HepG2 (cell line): Measurements from ENCODE around the gene KRTAP5-6. TPM values are rescaled to one million over a fixed set of nuclear protein-coding genes. Genes with fewer than 3 reads are reported as not detected.

ENCODE experiments used
- ATAC-seq: fragments of 200-7000 bp; cut with Tn5 transposase; 3 replicates; pipeline ENCODE4 v1.9.1; 2020; ENCODE audit warnings: mild to moderate bottlenecking, moderate library complexity
- BruUV-seq: library from RNA; stranded (reverse); fragments of 400-500 nt; replicated peaks from 2 replicates; lab custom pipeline; 2021; lab: Mats Ljungman, UMichigan
- CTCF ChIA-PET: fragments of 300-600 bp; formaldehyde crosslinking; extraction: SDS; loops from one replicate; lab custom pipeline; 2021; ENCODE audit warnings: low total read pairs, inconsistent platforms, low intra/inter-chr PET ratio; lab: Yijun Ruan, JAX
- POLR2A ChIA-PET: fragments of 350-600 bp; sonication (Branson Sonifier 250); formaldehyde crosslinking; loops from one replicate; lab custom pipeline; 2020; ENCODE audit warnings: antibody characterized with exemption, inconsistent platforms; lab: Yijun Ruan, JAX
- DNase-seq: peaks from one replicate; pipeline ENCODE4 v3.0.0-alpha.2; 2015; ENCODE audit warnings: low spot score
- FAIRE-seq: peaks from 3 replicates; lab custom pipeline; 2011; peaks lifted over from hg19 to GRCh38; lab: Jason Lieb, UNC
- H2AFZ ChIP-seq: one replicate; pipeline ENCODE4 v1.6.1; 2011; ENCODE audit warnings: low read length, inconsistent platforms
- H3K27ac ChIP-seq: fragments of 300-600 bp; 3 replicates; pipeline ENCODE4 v1.8.0; 2011; ENCODE audit warnings: mixed run types, mild to moderate bottlenecking, mixed read lengths, low read length, inconsistent platforms; ENCODE audit not compliant: insufficient read depth; ENCODE audit errors: extremely low read length
- H3K27me3 ChIP-seq, 2 experiments: fragments of 200-600 bp in 1 of 2; 2 replicates in 1 of 2; 3 replicates in 1 of 2; pipeline versions ENCODE4 v1.6.0 to v1.8.0; 2011; ENCODE audit warnings: low read length in 2 of 2, mild to moderate bottlenecking in 2 of 2, moderate library complexity in 2 of 2, inconsistent platforms in 1 of 2; ENCODE audit not compliant: insufficient read depth in 2 of 2, control insufficient read depth in 1 of 2
- H3K36me3 ChIP-seq, 2 experiments: fragments of 200-600 bp in 1 of 2; replicated peaks in 1 of 2; 2 replicates in 1 of 2; 3 replicates in 1 of 2; pipeline versions ENCODE4 v1.5.1 to v1.8.0; 2011; ENCODE audit warnings: low read length in 2 of 2, inconsistent platforms in 1 of 2; ENCODE audit not compliant: insufficient read depth in 2 of 2, control insufficient read depth in 1 of 2
- H3K4me1 ChIP-seq: 2 replicates; pipeline ENCODE4 v1.5.1; 2012; ENCODE audit warnings: low read length, inconsistent platforms; ENCODE audit not compliant: insufficient read depth
- H3K4me2 ChIP-seq: 2 replicates; pipeline ENCODE4 v1.6.0; 2011; ENCODE audit warnings: low read depth, low read length, inconsistent platforms
- H3K4me3 ChIP-seq, 3 experiments: fragments of 200-600 bp in 1 of 3; sonication (generic), shearing (Covaris generic) in 1 of 3; replicated peaks in 1 of 3; 2 replicates each; pipeline ENCODE4 v1.5.1; 2011 to 2016; ENCODE audit warnings: low read length in 3 of 3, inconsistent platforms in 2 of 3, low read depth in 2 of 3, mild to moderate bottlenecking in 2 of 3, control low read depth in 1 of 3, mixed read lengths in 1 of 3; ENCODE audit not compliant: insufficient read depth in 1 of 3
- H3K79me2 ChIP-seq: one replicate; pipeline ENCODE4 v1.6.1; 2011; ENCODE audit warnings: low read length, inconsistent platforms; ENCODE audit not compliant: insufficient read depth
- H3K9ac ChIP-seq: 2 replicates; pipeline ENCODE4 v1.6.0; 2011; ENCODE audit warnings: mild to moderate bottlenecking, low read depth, low read length, inconsistent platforms; ENCODE audit not compliant: insufficient read depth
- H3K9me3 ChIP-seq: 2 replicates; pipeline ENCODE4 v1.5.1; 2012; ENCODE audit warnings: mild to moderate bottlenecking, low read length
- H4K20me1 ChIP-seq: 2 replicates; pipeline ENCODE4 v1.6.0; 2011; ENCODE audit warnings: inconsistent platforms, mild to moderate bottlenecking, low read length, moderate library complexity; ENCODE audit not compliant: insufficient read depth
- DNMT1 ChIP-seq: sonication (generic); formaldehyde crosslinking; IDR thresholded peaks from 2 replicates; pipeline ENCODE4 v1.5.1; 2020; ENCODE audit warnings: mild to moderate bottlenecking, missing genetic modification reagents
- HNRNPL ChIP-seq: fragments of 200-400 bp; formaldehyde crosslinking; IDR thresholded peaks from 2 replicates; pipeline ENCODE4 v1.6.1; 2017; ENCODE audit warnings: mild to moderate bottlenecking, low read depth, low read length
- MAZ ChIP-seq, 2 experiments: sonication (generic) in 1 of 2; formaldehyde crosslinking in 1 of 2; IDR thresholded peaks; 2 replicates each; pipeline versions ENCODE4 v1.5.0 to v1.6.1; 2012 to 2020; ENCODE audit warnings: low read depth in 2 of 2, mild to moderate bottlenecking in 2 of 2, borderline replicate concordance in 1 of 2, improper control_type of control experiment in 1 of 2, low read length in 1 of 2, missing genetic modification reagents in 1 of 2, moderate library complexity in 1 of 2
- SP2 ChIP-seq: sonication (generic); formaldehyde crosslinking; IDR thresholded peaks from 2 replicates; pipeline ENCODE4 v1.5.1; 2020; ENCODE audit warnings: mild to moderate bottlenecking, missing genetic modification reagents
- ZBTB4 ChIP-seq: sonication (generic); formaldehyde crosslinking; IDR thresholded peaks from 2 replicates; pipeline ENCODE4 v1.4.0; 2020; ENCODE audit warnings: missing genetic modification reagents, mild to moderate bottlenecking, borderline replicate concordance
- ZFY ChIP-seq: sonication (generic); formaldehyde crosslinking; IDR thresholded peaks from 2 replicates; pipeline ENCODE4 v1.4.0; 2020; ENCODE audit warnings: missing genetic modification reagents
- ZNF333 ChIP-seq: sonication (generic); formaldehyde crosslinking; IDR thresholded peaks from 2 replicates; pipeline ENCODE4 v1.4.0; 2020; ENCODE audit warnings: mild to moderate bottlenecking, missing genetic modification reagents, borderline replicate concordance
- WGBS: methylation state at CpG from one replicate; pipeline ENCODE4 v1.1.6; 2017; ENCODE audit warnings: low lambda C conversion rate; 5-methylcytosine and 5-hydroxymethylcytosine counted together
- in situ Hi-C: cut with HindIII; loops from 2 replicates; pipeline ENCODE4 v1.10.0; 2017; ENCODE audit warnings: low pct_unique_long_range_greater_than_20kb; ENCODE audit not compliant: extremely low pct_ligation_motif_present
- intact Hi-C: fragments of 100-400 bp; cut with micrococcal nuclease; formaldehyde crosslinking; loops from one replicate; pipeline ENCODE4 v1.10.0; 2022; ENCODE audit not compliant: unreplicated experiment
- polyA plus RNA-seq, 8 experiments: library from polyadenylated mRNA; depleted of rRNA in 3 of 8; stranded (reverse) in 7 of 8; unstranded in 1 of 8; fragments of >200 nt; fragmentation: Illumina TruSeq in 4 of 8; extraction: Trizol in 4 of 8; gene quantifications; 2 replicates each; pipeline versions ENCODE4 v1.2.1 to v1.2.3, GENCODE V29; 2011 to 2016; ENCODE audit warnings: low read depth in 4 of 8, missing spikeins in 1 of 8, mixed read lengths in 1 of 8; ENCODE audit not compliant: insufficient read depth in 1 of 8
- total RNA-seq, 5 experiments: library from RNA; depleted of rRNA; stranded (reverse); fragments of >200 nt; fragmentation: Illumina TruSeq; extraction: Trizol; gene quantifications; 2 replicates each; pipeline ENCODE4 v1.2.3, GENCODE V29; 2016; ENCODE audit warnings: low read depth in 1 of 5

The KRTAP5-6 gene
- total and polyA plus RNA-seq, 2 of the 13 experiments (the other 11 are each of a cell fraction or from before 2014, with no cell fraction given): not detected

GRCh38 chr11:1655168-1656060 is 41.6 kb upstream of the KRTAP5-6 start (continued):
- TF ChIP-seq ZBTB4 (CRISPR knock-in tag): 0 out of 2 replicates have a peak, but pooled peaks have one; percentile 63
- peak; percentile 46; the same call in 1 of the 2 replicates for TF ChIP-seq ZNF333 (CRISPR knock-in tag)
- TF ChIP-seq HNRNPL: peak; percentile 94
- peak; percentile 69; the same call in 1 of the 2 replicates for TF ChIP-seq DNMT1 (CRISPR knock-in tag)
- TF ChIP-seq MAZ (IDR thresholded peaks at IDR 0.05; ENCODE audit: borderline replicate concordance, low read depth, low read length): no peak
- 0 out of 2 replicates have a peak, but pooled peaks have one; percentile 19 for TF ChIP-seq MAZ (CRISPR knock-in tag; IDR thresholded peaks at IDR 0.05; ENCODE audit: low read depth)

- no peaks in the 10 kb centered on the region for H3K36me3 ChIP-seq
- H3K9me3 ChIP-seq: no peaks in the 10 kb centered on the region
- no peaks in the 10 kb centered on the region for H3K79me2 ChIP-seq
- DNase-seq (no peak), ATAC-seq (no peak), FAIRE-seq (no peak)
- no peak overlapping the region for H3K4me2 ChIP-seq
- no peak overlapping the region for H2AFZ ChIP-seq
- H3K27ac ChIP-seq: peak overlapping the region; percentile 65
- H3K9ac ChIP-seq: no peak overlapping the region
- H3K4me1 ChIP-seq: peaks cover 92% of the 10 kb centered on the region
- H3K4me3 ChIP-seq: no peak overlapping the region
- in situ Hi-C loops: loop anchor here (5.0 kb wide), 3 partner anchors 36 to 496 kb away; partner anchors contain the start of gene SYT8
- ChIA-PET POLR2A (no interaction called here), CTCF (no interaction called here)
- TF ChIP-seq SP2 (CRISPR knock-in tag) (no peak), ZFY (peak; percentile 18; the same call in 1 of the 2 replicates)
- intact Hi-C loops: no loop called here
- H3K27me3 ChIP-seq: no peaks in the 10 kb centered on the region
- 97% methylated on average over 3 of the region's 9 CpGs for WGBS
- no TSS peak for BruUV-seq
- no peaks in the 10 kb centered on the region for H4K20me1 ChIP-seq
Measured at GRCh38 chr11:1656061-1656441, 40.9 kb upstream of the KRTAP5-6 start.
